Thymus (tissue), 11 donors: ENCODE measurements around the gene DDRGK1. TPM values are rescaled to one million over a fixed set of nuclear protein-coding genes. Genes with fewer than 3 reads are reported as not detected.
A peak's percentile ranks its signal among the peaks of the same experiment; 100 is the strongest.

Source experiments
- DNase-seq, 9 donors: peaks; one replicate each; pipeline ENCODE4 v3.0.0-alpha.2; 2013; ENCODE audit warnings: low spot score in 9 of 9, low read depth in 6 of 9, missing footprints in 1 of 9
- H3K27ac ChIP-seq, 2 donors: one replicate each; pipeline ENCODE4 v1.5.1; 2013; ENCODE audit warnings: control low read depth in 1 of 2, low read depth in 1 of 2, low read length in 1 of 2, mild to moderate bottlenecking in 1 of 2, moderate library complexity in 1 of 2
- H3K27me3 ChIP-seq, 2 donors: one replicate each; pipeline ENCODE4 v1.5.1; 2013; ENCODE audit warnings: low read length in 1 of 2; ENCODE audit not compliant: control insufficient read depth in 2 of 2, insufficient read depth in 1 of 2
- H3K36me3 ChIP-seq, 2 donors: one replicate each; pipeline ENCODE4 v1.5.1; 2013; ENCODE audit warnings: low read length in 1 of 2, mild to moderate bottlenecking in 1 of 2, moderate library complexity in 1 of 2; ENCODE audit not compliant: control insufficient read depth in 2 of 2, insufficient read depth in 2 of 2
- H3K4me1 ChIP-seq, 2 donors: one replicate each; pipeline ENCODE4 v1.5.1; 2013; ENCODE audit warnings: low read length in 2 of 2; ENCODE audit not compliant: control insufficient read depth in 2 of 2, insufficient read depth in 2 of 2
- H3K4me3 ChIP-seq, 2 donors: one replicate each; pipeline ENCODE4 v1.5.1; 2013; ENCODE audit warnings: low read length in 2 of 2, control low read depth in 1 of 2, mild to moderate bottlenecking in 1 of 2
- H3K9me3 ChIP-seq, 2 donors: one replicate each; pipeline ENCODE4 v1.5.1; 2013; ENCODE audit warnings: low read length in 1 of 2, mild to moderate bottlenecking in 1 of 2; ENCODE audit not compliant: control insufficient read depth in 2 of 2, insufficient read depth in 1 of 2
- WGBS: extraction: QIAGEN DNeasy Blood & Tissue Kit; methylation state at CpG from one replicate; pipeline ENCODE4 v1.1.7; 2013; 5-methylcytosine and 5-hydroxymethylcytosine counted together
- polyA plus RNA-seq: library from polyadenylated mRNA; stranded (reverse); fragments of 200-250 nt; gene quantifications from one replicate; pipeline ENCODE4 v1.2.3, GENCODE V29; 2013
- total RNA-seq: library from RNA; stranded (reverse); fragments of 120-200 nt; gene quantifications from one replicate; pipeline ENCODE4 v1.2.4, GENCODE V29; 2013
- donor health status: healthy.

The DDRGK1 gene
- total and polyA plus RNA-seq, 2 donors: 38.4 to 42.7 TPM

GRCh38 chr20:3172126-3172932 is 32.2 kb downstream of the DDRGK1 start:
- Histone ChIP-seq H3K4me3 (peak overlapping the region in 1 of 2 donors; percentile 78), H3K9me3 (peaks cover 2 to 10% of the 10 kb centered on the region in 2 donors), H3K36me3 (no peaks in the 10 kb centered on the region), H3K27me3 (peaks cover 38 to 87% of the 10 kb centered on the region in 2 donors), H3K4me1 (peaks cover 14 to 27% of the 10 kb centered on the region in 2 donors), H3K27ac (no peak overlapping the region)
- no peak for DNase-seq
- 63% methylated on average over 5 of the region's 5 CpGs for WGBS

- peaks cover 14 to 27% of the 10 kb centered on the region in 2 donors for H3K4me1 ChIP-seq
- no peak overlapping the region for H3K4me3 ChIP-seq
- DNase-seq: no peak
- H3K9me3 ChIP-seq: peaks cover 2 to 10% of the 10 kb centered on the region in 2 donors
- no peaks in the 10 kb centered on the region for H3K36me3 ChIP-seq
- peaks cover 43 to 95% of the 10 kb centered on the region in 2 donors for H3K27me3 ChIP-seq
- H3K27ac ChIP-seq: no peak overlapping the region
- 96% methylated on average over 14 of the region's 14 CpGs for WGBS
These were observed 32.9 kb downstream of the DDRGK1 start for GRCh38 chr20:3171391-3172125.

DNA sequence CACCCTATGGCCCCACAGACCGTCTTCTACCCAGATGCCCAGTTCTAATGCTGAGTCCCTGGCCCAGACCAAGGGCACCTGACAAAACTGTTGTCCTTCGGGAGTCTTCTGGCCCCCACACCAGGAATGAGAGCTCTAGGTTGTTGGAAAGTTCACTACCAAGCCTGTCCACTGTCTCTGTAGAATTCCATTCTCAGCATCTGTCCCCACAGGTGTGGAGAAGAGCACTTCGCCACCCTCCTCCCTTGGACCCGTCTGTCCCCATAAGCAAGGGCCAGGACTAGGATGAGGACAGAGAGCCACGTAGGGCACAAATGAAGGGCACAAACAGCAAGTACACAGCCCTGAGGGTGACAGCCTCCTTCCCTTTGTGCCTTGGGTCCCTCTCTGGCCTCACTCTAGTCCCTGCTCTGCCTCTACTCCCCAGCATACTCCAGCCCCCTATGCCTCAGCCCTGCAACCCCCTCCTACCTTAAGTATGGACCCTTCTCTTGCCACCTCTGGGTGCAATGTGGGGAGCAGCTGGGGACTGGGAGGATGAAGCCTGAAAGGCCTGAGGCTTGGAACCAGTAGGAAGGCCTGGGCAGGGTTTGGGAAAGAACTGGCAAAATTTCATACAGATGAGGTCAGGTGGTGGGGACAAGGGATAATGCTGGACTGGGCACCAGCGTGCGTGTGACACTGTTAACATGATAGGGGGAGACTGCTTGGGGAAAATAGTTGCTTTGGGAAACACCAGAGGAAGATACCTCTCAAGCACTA is 35.5 kb downstream of the DDRGK1 start:
- peaks cover 37 to 96% of the 10 kb centered on the region in 2 donors for H3K27me3 ChIP-seq
- H3K4me3 ChIP-seq: no peak overlapping the region
- no peaks in the 10 kb centered on the region for H3K36me3 ChIP-seq
- 96% methylated on average over 7 of the region's 7 CpGs for WGBS
- H3K9me3 ChIP-seq: peaks cover 2 to 6% of the 10 kb centered on the region in 2 donors
- H3K4me1 ChIP-seq: peaks cover 13 to 22% of the 10 kb centered on the region in 2 donors
- no peak for DNase-seq
- H3K27ac ChIP-seq: no peak overlapping the region

DNA sequence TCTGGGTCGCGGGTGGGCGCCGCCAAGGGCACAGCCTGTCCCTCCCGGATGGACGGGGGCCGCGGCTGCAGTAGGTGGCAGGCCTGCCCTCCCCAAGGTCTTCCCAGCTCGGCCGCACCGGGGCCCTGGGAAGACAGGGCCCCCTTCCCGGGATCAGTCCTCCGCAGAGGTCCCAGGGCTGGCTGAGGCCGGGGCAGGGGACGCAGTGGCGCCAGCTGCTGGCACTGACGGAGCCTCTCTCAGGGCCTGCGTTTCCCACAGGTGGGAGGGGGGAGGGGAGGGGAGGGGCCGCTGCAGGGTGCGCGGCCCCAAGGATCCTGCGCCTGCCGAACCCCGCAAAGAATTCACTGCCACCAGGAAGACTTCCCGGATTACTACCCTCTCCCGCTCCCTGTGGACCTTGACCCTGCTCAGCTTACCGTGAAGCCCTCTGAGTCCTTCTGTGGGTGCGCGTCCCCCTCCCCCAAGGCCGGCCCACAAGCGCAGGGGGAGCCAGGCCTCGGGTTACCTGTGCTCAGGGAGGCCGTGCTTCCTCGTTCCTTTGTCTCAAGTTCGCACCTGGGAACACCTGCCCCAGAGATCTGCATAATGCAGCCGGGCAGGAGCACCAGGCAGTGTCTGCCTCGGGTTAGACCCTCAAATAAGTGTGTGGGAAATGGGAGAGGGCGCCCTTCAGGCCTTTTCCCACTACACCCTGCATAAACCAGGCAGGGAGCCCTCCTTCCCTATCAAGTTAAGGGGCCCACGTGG is 36.2 kb downstream of the DDRGK1 start:
- H3K27me3 ChIP-seq: peaks cover 32 to 98% of the 10 kb centered on the region in 2 donors
- H3K27ac ChIP-seq: no peak overlapping the region
- peak in 4 of 9 donors; percentile 24 to 56 (median 49) for DNase-seq

DNA sequence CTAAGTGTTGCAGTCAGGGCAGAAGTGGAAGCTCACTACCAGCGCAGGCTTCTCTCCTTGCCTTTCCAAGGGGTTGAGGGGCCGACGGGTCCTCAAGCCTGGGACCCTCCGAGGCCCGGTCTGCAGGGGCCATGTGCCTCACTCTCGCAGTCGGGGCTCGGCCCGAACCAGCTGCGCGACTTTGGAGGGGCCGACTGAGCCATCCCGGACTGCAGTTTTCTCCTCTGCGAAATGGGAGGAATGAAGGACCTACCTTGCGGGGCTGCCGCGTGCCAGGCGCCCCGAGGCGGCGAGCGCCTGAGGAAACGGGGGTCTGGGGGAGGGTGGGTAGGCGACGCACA is 36.8 kb downstream of the DDRGK1 start:
- no peak for DNase-seq
- Histone ChIP-seq H3K27ac (no peak overlapping the region), H3K4me1 (peaks cover 6 to 11% of the 10 kb centered on the region in 2 donors), H3K27me3 (peaks cover 30 to 95% of the 10 kb centered on the region in 2 donors), H3K4me3 (peak overlapping the region in 1 of 2 donors; percentile 17), H3K9me3 (no peaks in the 10 kb centered on the region), H3K36me3 (no peaks in the 10 kb centered on the region)
- 33% methylated on average over 25 of the region's 25 CpGs for WGBS

More for the DNA sequence above, 36.2 kb downstream of the DDRGK1 start:
- 23% methylated on average over 39 of the region's 39 CpGs for WGBS
- H3K9me3 ChIP-seq: no peaks in the 10 kb centered on the region
- peaks cover 8 to 16% of the 10 kb centered on the region in 2 donors for H3K4me1 ChIP-seq
- H3K36me3 ChIP-seq: no peaks in the 10 kb centered on the region
- peak overlapping the region in 1 of 2 donors; percentile 17 for H3K4me3 ChIP-seq

- H3K9me3 ChIP-seq: no peaks in the 10 kb centered on the region
- H3K4me1 ChIP-seq: peaks cover 4 to 10% of the 10 kb centered on the region in 2 donors
- no peak overlapping the region for H3K27ac ChIP-seq
- H3K27me3 ChIP-seq: peaks cover 28 to 89% of the 10 kb centered on the region in 2 donors
- no peak for DNase-seq
- 98% methylated on average over 16 of the region's 16 CpGs for WGBS
- H3K36me3 ChIP-seq: no peaks in the 10 kb centered on the region
- no peak overlapping the region for H3K4me3 ChIP-seq
These were observed 37.6 kb downstream of the DDRGK1 start for GRCh38 chr20:3166913-3167342.

DNA sequence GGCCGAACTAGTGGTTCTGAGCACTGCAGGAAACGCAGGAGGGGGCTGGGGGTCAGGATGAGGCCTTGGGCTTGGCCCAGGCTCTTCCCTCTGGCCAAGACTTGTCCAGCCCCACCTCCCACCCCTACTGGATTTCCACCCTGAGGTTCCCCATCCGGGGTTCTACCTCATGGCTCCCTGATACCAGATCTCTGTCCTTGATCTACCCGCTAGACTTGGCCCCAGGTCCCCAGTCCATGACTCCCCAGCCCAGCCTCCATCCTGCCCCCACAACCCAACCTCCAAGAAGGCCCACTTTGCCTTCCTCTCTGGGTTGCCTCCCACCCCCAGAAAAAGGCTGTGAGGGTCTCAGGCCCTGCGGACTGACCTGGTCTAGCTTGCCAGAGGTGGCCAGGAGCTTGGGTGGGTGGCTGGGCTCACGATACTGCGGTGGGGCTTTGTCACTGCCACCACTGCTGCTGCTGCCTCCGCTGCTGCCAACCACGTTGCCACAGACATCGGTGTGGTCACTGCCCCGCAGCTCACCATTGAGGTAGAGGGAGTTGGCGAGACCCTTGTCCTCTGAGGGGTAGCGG is 38.1 kb downstream of the DDRGK1 start:
- WGBS: 96% methylated on average over 13 of the region's 13 CpGs
- H3K9me3 ChIP-seq: no peaks in the 10 kb centered on the region

More for the DNA sequence above, 38.1 kb downstream of the DDRGK1 start:
- Histone ChIP-seq H3K4me3 (no peak overlapping the region), H3K4me1 (peaks cover 4 to 10% of the 10 kb centered on the region in 2 donors), H3K27ac (no peak overlapping the region), H3K36me3 (no peaks in the 10 kb centered on the region), H3K27me3 (peaks cover 26 to 84% of the 10 kb centered on the region in 2 donors)
- DNase-seq: no peak
